ENCODE measurements around the gene CARS1.

GRCh38 chr11:3085052-3085451 is 27.8 kb upstream of the CARS1 start:
- TF ChIP-seq CTCF (conservative IDR thresholded peaks at IDR 0.05; ENCODE audit: low read length) (no peak), EZH2phosphoT487 (IDR thresholded peaks at IDR 0.05; ENCODE audit: borderline replicate concordance) (no peak)
